ENCODE results near the gene CUL4A. TPM values are rescaled to one million over a fixed set of nuclear protein-coding genes. Genes with fewer than 3 reads are reported as not detected.

The CUL4A gene
- total RNA-seq, 4 donors from 2014 or later, result 83.9 to 206 (median 114) TPM

DNA sequence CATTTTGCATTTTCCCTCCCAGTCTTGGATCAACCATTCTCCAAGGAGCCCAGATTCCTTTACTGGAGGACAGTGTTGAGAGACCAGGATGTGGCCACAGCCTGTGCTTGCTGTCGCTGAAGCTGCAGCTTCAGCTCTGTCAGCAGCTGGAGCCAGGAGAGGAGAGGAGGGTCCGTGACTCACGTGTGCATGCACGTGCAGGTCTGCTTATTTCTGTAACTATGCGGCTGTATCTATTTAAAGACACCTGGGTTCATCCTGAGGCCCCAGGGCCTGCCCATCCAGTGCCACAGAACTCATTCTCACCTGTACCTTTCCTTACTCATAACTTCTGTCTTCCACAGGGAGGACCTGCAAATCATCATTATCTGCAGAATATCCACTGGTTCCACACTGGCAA lies 79.5 kb downstream of the CUL4A start:
- peaks cover 0 to 4% (median 0%) of the 10 kb centered on the region in 4 donors for H3K4me1 ChIP-seq
- H3K4me3 ChIP-seq, result no peak overlapping the region
- H3K27me3 ChIP-seq, result no peaks in the 10 kb centered on the region
- no peak for DNase-seq
- TF ChIP-seq, protein P1, sequence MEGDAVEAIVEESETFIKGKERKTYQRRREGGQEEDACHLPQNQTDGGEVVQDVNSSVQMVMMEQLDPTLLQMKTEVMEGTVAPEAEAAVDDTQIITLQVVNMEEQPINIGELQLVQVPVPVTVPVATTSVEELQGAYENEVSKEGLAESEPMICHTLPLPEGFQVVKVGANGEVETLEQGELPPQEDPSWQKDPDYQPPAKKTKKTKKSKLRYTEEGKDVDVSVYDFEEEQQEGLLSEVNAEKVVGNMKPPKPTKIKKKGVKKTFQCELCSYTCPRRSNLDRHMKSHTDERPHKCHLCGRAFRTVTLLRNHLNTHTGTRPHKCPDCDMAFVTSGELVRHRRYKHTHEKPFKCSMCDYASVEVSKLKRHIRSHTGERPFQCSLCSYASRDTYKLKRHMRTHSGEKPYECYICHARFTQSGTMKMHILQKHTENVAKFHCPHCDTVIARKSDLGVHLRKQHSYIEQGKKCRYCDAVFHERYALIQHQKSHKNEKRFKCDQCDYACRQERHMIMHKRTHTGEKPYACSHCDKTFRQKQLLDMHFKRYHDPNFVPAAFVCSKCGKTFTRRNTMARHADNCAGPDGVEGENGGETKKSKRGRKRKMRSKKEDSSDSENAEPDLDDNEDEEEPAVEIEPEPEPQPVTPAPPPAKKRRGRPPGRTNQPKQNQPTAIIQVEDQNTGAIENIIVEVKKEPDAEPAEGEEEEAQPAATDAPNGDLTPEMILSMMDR (IDR thresholded peaks at IDR 0.05), result no peak
- TF ChIP-seq POLR2A (IDR thresholded peaks at IDR 0.05), result no peak
- no peaks in the 10 kb centered on the region for H3K9me3 ChIP-seq
- H3K36me3 ChIP-seq, result no peaks in the 10 kb centered on the region
- no peak overlapping the region for H3K27ac ChIP-seq

DNA sequence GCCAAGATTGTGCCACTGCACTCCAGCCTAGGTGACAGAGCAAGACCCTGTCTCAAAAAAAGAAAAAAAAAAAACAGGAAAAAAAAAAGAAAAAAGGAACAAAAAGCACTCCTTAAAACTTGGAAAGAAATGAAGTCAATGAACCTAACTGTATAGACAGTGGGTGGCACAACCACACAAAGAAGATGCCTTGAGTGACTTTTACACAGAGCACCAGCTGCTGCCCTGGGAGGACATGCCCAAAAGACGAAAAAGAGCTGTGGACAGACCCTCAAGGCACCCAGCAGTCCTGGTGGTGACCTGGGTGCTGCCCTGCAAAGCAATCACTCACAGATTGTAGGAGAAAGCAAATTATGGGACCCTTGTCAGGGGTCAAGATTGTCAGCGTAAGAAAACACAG lies 81.7 kb downstream of the CUL4A start:
- Histone ChIP-seq H3K27me3 (no peaks in the 10 kb centered on the region), H3K36me3 (no peaks in the 10 kb centered on the region), H3K4me1 (peaks cover 0 to 4% (median under 1%) of the 10 kb centered on the region in 4 donors), H3K27ac (no peak overlapping the region), H3K9me3 (no peaks in the 10 kb centered on the region), H3K4me3 (no peak overlapping the region)
- TF ChIP-seq POLR2A (IDR thresholded peaks at IDR 0.05), result no peak
- TF ChIP-seq, protein P1 (IDR thresholded peaks at IDR 0.05), result no peak
- DNase-seq, result no peak

- Histone ChIP-seq H3K27ac (no peak overlapping the region), H3K36me3 (no peaks in the 10 kb centered on the region), H3K4me1 (peaks cover 0 to 4% (median 2%) of the 10 kb centered on the region in 4 donors), H3K27me3 (no peaks in the 10 kb centered on the region), H3K4me3 (peak overlapping the region in 3 of 4 donors; percentile 13 to 26 (median 14)), H3K9me3 (no peaks in the 10 kb centered on the region)
- DNase-seq, result no peak
- TF ChIP-seq POLR2A (IDR thresholded peaks at IDR 0.05), result no peak
- TF ChIP-seq, protein P1 (IDR thresholded peaks at IDR 0.05), result no peak
Measured at GRCh38 chr13:113292021-113292862, 82.8 kb downstream of the CUL4A start.

- peaks cover 0 to 12% (median 2%) of the 10 kb centered on the region in 4 donors for H3K4me1 ChIP-seq
- H3K4me3 ChIP-seq, result no peak overlapping the region
- H3K36me3 ChIP-seq, result no peaks in the 10 kb centered on the region
- no peaks in the 10 kb centered on the region for H3K9me3 ChIP-seq
- H3K27me3 ChIP-seq, result no peaks in the 10 kb centered on the region
- TF ChIP-seq, protein P1 (IDR thresholded peaks at IDR 0.05), result no peak
- no peak for TF ChIP-seq POLR2A (IDR thresholded peaks at IDR 0.05)
- H3K27ac ChIP-seq, result no peak overlapping the region
- DNase-seq, result no peak
Measured at GRCh38 chr13:113293686-113294085, 84.3 kb downstream of the CUL4A start.

- no peaks in the 10 kb centered on the region for H3K27me3 ChIP-seq
- no peak for TF ChIP-seq POLR2A (IDR thresholded peaks at IDR 0.05)
- TF ChIP-seq, protein P1 (IDR thresholded peaks at IDR 0.05), result no peak
- no peak for DNase-seq
- H3K4me1 ChIP-seq, result peaks cover 0 to 28% (median 2%) of the 10 kb centered on the region in 4 donors
- H3K27ac ChIP-seq, result no peak overlapping the region
- no peaks in the 10 kb centered on the region for H3K9me3 ChIP-seq
- no peak overlapping the region for H3K4me3 ChIP-seq
- H3K36me3 ChIP-seq, result no peaks in the 10 kb centered on the region
Measured at GRCh38 chr13:113295776-113296175, 86.4 kb downstream of the CUL4A start.

Data from Peyer's patch (tissue), 4 donors.